ENCODE data around the gene SLC66A2. TPM values are rescaled to one million over a fixed set of nuclear protein-coding genes. Genes with fewer than 3 reads are reported as not detected.

The SLC66A2 gene
- total RNA-seq, 1 experiment from 2014 or later = 13.0 TPM

DNA sequence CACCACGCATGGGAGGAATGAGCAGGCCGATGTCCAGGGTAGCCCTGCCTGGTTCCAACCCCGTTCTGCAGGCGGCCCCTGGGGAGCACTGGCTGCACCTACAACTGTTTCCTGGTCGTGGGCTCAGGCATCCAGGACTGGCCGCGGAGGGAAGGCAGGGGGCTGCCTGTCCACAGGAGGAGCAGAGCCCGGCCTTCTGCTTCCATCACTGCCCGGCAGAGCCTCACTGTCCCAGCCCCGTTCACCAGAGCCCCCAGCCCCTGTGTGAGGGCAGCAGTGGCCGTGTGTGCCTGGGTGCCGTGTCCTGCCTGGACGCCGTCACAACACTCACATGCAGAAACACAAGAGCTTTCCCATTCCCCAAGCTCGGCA, 97.5 kb downstream of the SLC66A2 start:
- H3K27ac ChIP-seq (ENCODE audit: insufficient read length, low read depth, low read length) = no peak overlapping the region
- no peaks in the 10 kb centered on the region for H3K9me3 ChIP-seq (ENCODE audit: control insufficient read depth, low read depth, low read length)
- H2BK120ac ChIP-seq (ENCODE audit: low read depth, low read length, poor library complexity, severe bottlenecking) = no peak overlapping the region
- no peak overlapping the region for H3K18ac ChIP-seq (ENCODE audit: insufficient read length, low read depth, low read length)
- Mint-ChIP-seq H3K4me1 (peaks cover 5 to 6% of the 10 kb centered on the region in 2 experiments; a peak in 3 of 4 replicates), H3K27ac (no peak overlapping the region), H3K4me3 (no peak overlapping the region), H3K27me3 (ENCODE audit: low read depth) (peaks cover 22% of the 10 kb centered on the region), H3K36me3 (ENCODE audit: insufficient read depth in 1 of 3, low read depth in 3 of 3) (no peaks in the 10 kb centered on the region), H3K9me3 (no peaks in the 10 kb centered on the region)
- H2BK5ac ChIP-seq (ENCODE audit: insufficient read length, low read length) = no peak overlapping the region
- H2BK15ac ChIP-seq (ENCODE audit: low read depth, low read length) = no peak overlapping the region
- no peak overlapping the region for H3K56ac ChIP-seq (ENCODE audit: insufficient read length, low read depth, low read length)
- H3K23ac ChIP-seq (ENCODE audit: insufficient read length, low read depth, low read length) = no peak overlapping the region
- H4K91ac ChIP-seq (ENCODE audit: insufficient read length, low read depth, low read length) = no peak overlapping the region
- H3K23me2 ChIP-seq (ENCODE audit: insufficient read length, low read depth, low read length, poor library complexity, severe bottlenecking) = no peaks in the 10 kb centered on the region
- TF ChIP-seq, protein P1, sequence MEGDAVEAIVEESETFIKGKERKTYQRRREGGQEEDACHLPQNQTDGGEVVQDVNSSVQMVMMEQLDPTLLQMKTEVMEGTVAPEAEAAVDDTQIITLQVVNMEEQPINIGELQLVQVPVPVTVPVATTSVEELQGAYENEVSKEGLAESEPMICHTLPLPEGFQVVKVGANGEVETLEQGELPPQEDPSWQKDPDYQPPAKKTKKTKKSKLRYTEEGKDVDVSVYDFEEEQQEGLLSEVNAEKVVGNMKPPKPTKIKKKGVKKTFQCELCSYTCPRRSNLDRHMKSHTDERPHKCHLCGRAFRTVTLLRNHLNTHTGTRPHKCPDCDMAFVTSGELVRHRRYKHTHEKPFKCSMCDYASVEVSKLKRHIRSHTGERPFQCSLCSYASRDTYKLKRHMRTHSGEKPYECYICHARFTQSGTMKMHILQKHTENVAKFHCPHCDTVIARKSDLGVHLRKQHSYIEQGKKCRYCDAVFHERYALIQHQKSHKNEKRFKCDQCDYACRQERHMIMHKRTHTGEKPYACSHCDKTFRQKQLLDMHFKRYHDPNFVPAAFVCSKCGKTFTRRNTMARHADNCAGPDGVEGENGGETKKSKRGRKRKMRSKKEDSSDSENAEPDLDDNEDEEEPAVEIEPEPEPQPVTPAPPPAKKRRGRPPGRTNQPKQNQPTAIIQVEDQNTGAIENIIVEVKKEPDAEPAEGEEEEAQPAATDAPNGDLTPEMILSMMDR (conservative IDR thresholded peaks at IDR 0.05) = no peak
- H2BK12ac ChIP-seq (ENCODE audit: insufficient read length, low read depth, low read length) = no peak overlapping the region
- WGBS (ENCODE audit: extremely low coverage, insufficient read length, low lambda C conversion rate) = no CpG with 5 or more reads among the region's 15 CpGs
- no peak overlapping the region for H3K4me2 ChIP-seq (ENCODE audit: insufficient read depth, insufficient read length, low read length)
- no peak overlapping the region for H2AFZ ChIP-seq (ENCODE audit: low read length)
- H3K79me1 ChIP-seq (ENCODE audit: insufficient read depth, low read depth, low read length, poor library complexity, severe bottlenecking) = no peaks in the 10 kb centered on the region
- no peak overlapping the region for H2AK5ac ChIP-seq (ENCODE audit: insufficient read length, low read length)
- H4K5ac ChIP-seq (ENCODE audit: insufficient read length, low read depth, low read length) = no peak overlapping the region
- no peak for DNase-seq
- H3K79me2 ChIP-seq (ENCODE audit: insufficient read depth, low read length) = no peaks in the 10 kb centered on the region
- H4K20me1 ChIP-seq (ENCODE audit: control insufficient read depth, insufficient read depth, insufficient read length) = no peaks in the 10 kb centered on the region
- H3K9ac ChIP-seq (ENCODE audit: extremely low read depth, insufficient read length, low read length) = no peak overlapping the region
- no peak overlapping the region for H3T11ph ChIP-seq (ENCODE audit: low read length)
- H4K8ac ChIP-seq (replicated peaks; ENCODE audit: insufficient read length, low read depth, low read length) = no peak overlapping the region
- no peaks in the 10 kb centered on the region for H3K27me3 ChIP-seq (ENCODE audit: insufficient read depth, low read length)
- H3K14ac ChIP-seq (ENCODE audit: insufficient read depth, low read length) = no peak overlapping the region; the same call in 1 of the 2 replicates
- no peak overlapping the region for H3K4ac ChIP-seq (ENCODE audit: low read depth, low read length)
- H3K4me1 ChIP-seq (ENCODE audit: insufficient read depth, low read length) = no peaks in the 10 kb centered on the region
- no peak overlapping the region for H2BK20ac ChIP-seq (ENCODE audit: low read depth, low read length, poor library complexity, severe bottlenecking)
